CD14-positive monocyte (primary cell): ENCODE data around the gene MCF2L2. TPM values are rescaled to one million over a fixed set of nuclear protein-coding genes. Genes with fewer than 3 reads are reported as not detected.

ENCODE experiments used
- DNase-seq, 3 donors: peaks; one replicate each; pipeline ENCODE4 v3.0.0-alpha.2; 2011 to 2022
- H2AFZ ChIP-seq: 2 replicates; pipeline ENCODE4 v1.6.0; 2012; ENCODE audit warnings: mild to moderate bottlenecking, low read depth, low read length, inconsistent platforms; ENCODE audit not compliant: insufficient read depth, poor library complexity, severe bottlenecking
- H3K27ac ChIP-seq, 2 donors: 1 replicate in 1 of 2; 2 replicates in 1 of 2; pipeline ENCODE4 v1.5.1; 2012 to 2013; ENCODE audit warnings: low read length in 2 of 2, control low read depth in 1 of 2, inconsistent platforms in 1 of 2, low read depth in 1 of 2, mild to moderate bottlenecking in 1 of 2
- H3K27me3 ChIP-seq, 2 donors: one replicate each; pipeline versions ENCODE4 v1.6.0 to v1.6.1; 2011 to 2013; ENCODE audit warnings: low read length in 2 of 2; ENCODE audit not compliant: control insufficient read depth in 2 of 2, insufficient read depth in 2 of 2
- H3K36me3 ChIP-seq, 2 donors: replicated peaks in 1 of 2; 1 replicate in 1 of 2; 2 replicates in 1 of 2; pipeline versions ENCODE4 v1.5.1 to v1.6.1; 2012 to 2013; ENCODE audit warnings: low read length in 2 of 2, control low read depth in 1 of 2, inconsistent platforms in 1 of 2, mild to moderate bottlenecking in 1 of 2; ENCODE audit not compliant: insufficient read depth in 2 of 2, control insufficient read depth in 1 of 2
- H3K4me1 ChIP-seq, 2 donors: 1 replicate in 1 of 2; 2 replicates in 1 of 2; pipeline versions ENCODE4 v1.5.1 to v1.6.1; 2012 to 2013; ENCODE audit warnings: low read length in 2 of 2, control low read depth in 1 of 2, inconsistent platforms in 1 of 2, mild to moderate bottlenecking in 1 of 2, moderate library complexity in 1 of 2; ENCODE audit not compliant: insufficient read depth in 2 of 2, control insufficient read depth in 1 of 2
- H3K4me2 ChIP-seq: replicated peaks from 2 replicates; pipeline ENCODE3; 2012; ENCODE audit warnings: low read length, moderate library complexity, mild to moderate bottlenecking; ENCODE audit not compliant: poor library complexity, severe bottlenecking; ENCODE audit errors: extremely low read depth
- H3K4me3 ChIP-seq, 3 experiments: fragments of 200-600 bp in 1 of 3; sonication (generic) in 1 of 3; replicated peaks in 1 of 3; 1 replicate in 2 of 3; 2 replicates in 1 of 3; pipeline ENCODE4 v1.5.1; 2011 to 2013; ENCODE audit warnings: low read length in 3 of 3, mild to moderate bottlenecking in 3 of 3, control low read depth in 2 of 3, low read depth in 2 of 3, inconsistent platforms in 1 of 3, moderate library complexity in 1 of 3
- H3K79me2 ChIP-seq: 2 replicates; pipeline ENCODE4 v1.6.0; 2012; ENCODE audit warnings: mild to moderate bottlenecking, control low read depth, inconsistent platforms, low read length, moderate library complexity; ENCODE audit not compliant: insufficient read depth
- H3K9ac ChIP-seq: 2 replicates; pipeline ENCODE4 v1.6.0; 2017; ENCODE audit warnings: low read length, mild to moderate bottlenecking; ENCODE audit not compliant: insufficient read depth, poor library complexity, severe bottlenecking
- H3K9me3 ChIP-seq, 2 donors: replicated peaks in 1 of 2; 1 replicate in 1 of 2; 2 replicates in 1 of 2; pipeline versions ENCODE4 v1.5.1 to v1.6.1; 2012 to 2013; ENCODE audit warnings: low read length in 2 of 2, control low read depth in 1 of 2; ENCODE audit not compliant: control insufficient read depth in 1 of 2, insufficient read depth in 1 of 2
- H4K20me1 ChIP-seq: 2 replicates; pipeline ENCODE4 v1.6.0; 2012; ENCODE audit warnings: mild to moderate bottlenecking, low read length, control low read depth, moderate library complexity; ENCODE audit not compliant: insufficient read depth
- H3K27ac Mint-ChIP-seq, 7 donors: one replicate each; pipeline ENCODE4 v1.8.0; 2020; ENCODE audit warnings: mild to moderate bottlenecking in 7 of 7, mixed read lengths in 7 of 7, moderate library complexity in 6 of 7, inconsistent platforms in 2 of 7
- H3K27me3 Mint-ChIP-seq, 3 donors: one replicate each; pipeline ENCODE4 v1.8.0; 2021 to 2022; ENCODE audit warnings: low read depth in 3 of 3, mild to moderate bottlenecking in 3 of 3, mixed read lengths in 3 of 3, moderate library complexity in 3 of 3, inconsistent platforms in 1 of 3
- H3K36me3 Mint-ChIP-seq, 2 donors: one replicate each; pipeline ENCODE4 v1.8.0; 2020; ENCODE audit warnings: mixed read lengths in 2 of 2, inconsistent platforms in 1 of 2, mild to moderate bottlenecking in 1 of 2
- H3K4me1 Mint-ChIP-seq: one replicate; pipeline ENCODE4 v1.8.0; 2020; ENCODE audit warnings: mild to moderate bottlenecking, mixed read lengths
- H3K4me3 Mint-ChIP-seq, 2 donors: one replicate each; pipeline ENCODE4 v1.8.0; 2020; ENCODE audit warnings: mild to moderate bottlenecking in 2 of 2, mixed read lengths in 2 of 2, moderate library complexity in 1 of 2
- H3K9me3 Mint-ChIP-seq, 7 donors: one replicate each; pipeline ENCODE4 v1.8.0; 2020 to 2022; ENCODE audit warnings: mixed read lengths in 7 of 7, mild to moderate bottlenecking in 6 of 7, moderate library complexity in 6 of 7, inconsistent platforms in 2 of 7
- CTCF ChIP-seq: fragments of 200-600 bp; IDR thresholded peaks from one replicate; pipeline ENCODE4 v1.8.0; 2022; ENCODE audit warnings: antibody characterized with exemption, mild to moderate bottlenecking
- WGBS: methylation state at CpG from one replicate; pipeline ENCODE4 v1.1.5; 2013; ENCODE audit warnings: missing lambda C conversion rate; ENCODE audit not compliant: insufficient coverage; 5-methylcytosine and 5-hydroxymethylcytosine counted together
- intact Hi-C, 2 donors: fragments of 100-400 bp; cut with micrococcal nuclease; formaldehyde crosslinking; loops; one replicate each; pipeline versions ENCODE4 v1.15.0 to v1.15.1; 2023
- polyA plus RNA-seq, 3 donors: library from polyadenylated mRNA; depleted of rRNA in 1 of 3; unstranded in 2 of 3; stranded (reverse) in 1 of 3; fragments of 300-500 nt in 2 of 3; fragments of >200 nt in 1 of 3; fragmentation: Illumina TruSeq in 2 of 3; gene quantifications; 1 replicate in 2 of 3; 2 replicates in 1 of 3; pipeline ENCODE4 v1.2.3, GENCODE V29; 2012 to 2021
- small RNA-seq: library from RNA; depleted of rRNA; stranded (forward); fragments of <200 nt; gene quantifications from one replicate; pipeline ENCODE3, GENCODE V24; 2012; ENCODE audit warnings: low read depth; ENCODE audit not compliant: insufficient read length

The MCF2L2 gene
- polyA plus RNA-seq, 3 donors, result 0.01 to 0.13 TPM; not detected in 1

DNA sequence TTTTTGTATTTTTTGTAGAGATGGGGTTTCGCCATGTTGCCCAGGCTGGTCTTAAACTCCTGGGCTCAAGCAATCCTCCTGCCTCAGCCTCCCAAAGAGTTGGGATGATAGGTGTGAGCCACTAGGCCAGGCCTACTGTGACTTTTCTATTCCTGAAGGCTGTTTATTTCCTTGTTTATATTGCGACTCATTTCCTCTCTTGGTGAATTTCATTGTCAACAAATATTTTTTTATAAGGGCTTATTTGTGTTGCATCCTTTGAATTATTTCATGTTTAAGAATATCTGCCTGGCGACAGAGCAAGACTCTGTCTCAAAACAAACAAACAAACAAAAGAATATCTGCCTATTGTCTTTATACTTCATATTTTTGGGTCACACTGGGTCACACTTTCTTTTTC lies 299.7 kb downstream of the MCF2L2 start:
- Histone ChIP-seq H3K79me2 (no peaks in the 10 kb centered on the region), H3K27ac (no peak overlapping the region), H3K4me3 (no peak overlapping the region), H3K4me2 (no peak overlapping the region), H4K20me1 (no peaks in the 10 kb centered on the region), H3K4me1 (no peaks in the 10 kb centered on the region), H3K27me3 (no peaks in the 10 kb centered on the region), H2AFZ (no peak overlapping the region), H3K9me3 (peaks cover 8 to 13% of the 10 kb centered on the region in 2 donors), H3K9ac (no peak overlapping the region), H3K36me3 (no peaks in the 10 kb centered on the region)
- no peak overlapping the region for H3K4me3 Mint-ChIP-seq
- peaks cover 0 to 1% of the 10 kb centered on the region in 2 donors for H3K36me3 Mint-ChIP-seq
- no peak for DNase-seq
- peaks cover 5% of the 10 kb centered on the region for H3K4me1 Mint-ChIP-seq
- intact Hi-C loops, result no loop called here
- H3K27ac Mint-ChIP-seq, result no peak overlapping the region
- no peak for TF ChIP-seq CTCF
- peaks cover 12 to 24% (median 18%) of the 10 kb centered on the region in 7 donors for H3K9me3 Mint-ChIP-seq
- no CpG with 5 or more reads among the region's 3 CpGs for WGBS
- peaks cover under 1 to 5% (median 3%) of the 10 kb centered on the region in 3 donors for H3K27me3 Mint-ChIP-seq

Small RNA genes within 50 kb of the gene (small RNA-seq; reads per million reads assigned to genes)
- not detected for gene RF00092
- gene RF00394, result not detected
- 0.71 reads per million for gene RF01241
- not detected for gene RNA5SP151
- 16.1 reads per million, percentile 84 among the genes with 10 or more reads in this experiment for gene SNORA63D

Other genes with a start within 250 kb of the MCF2L2 start
- gene B3GNT5, start 175.4 kb downstream of the MCF2L2 start, polyA plus RNA-seq, result 10 to 100 TPM; 14.1 to 17.7 (median 14.2) TPM
- gene KLHL6, start 127.1 kb upstream of the MCF2L2 start, polyA plus RNA-seq, result 10 to 100 TPM in 2 of 3 donors, 1 to 10 TPM in 1; 5.7 to 15.2 (median 10.6) TPM
- gene KLHL24, start 207.0 kb upstream of the MCF2L2 start, polyA plus RNA-seq, result 10 to 100 TPM; 24.1 to 31.7 (median 31.4) TPM